Stimulated activated CD8-positive, alpha-beta memory T cell treated with anti-CD3 and anti-CD28 coated beads, Interleukin-7, amount 100 ng/mL, for 24 hours (primary cell): ENCODE data around the gene TMPRSS2.

ENCODE experiments used
- DNase-seq: peaks from one replicate; pipeline ENCODE4 v3.0.0-alpha.2; 2020; ENCODE audit warnings: low read depth

The TMPRSS2 gene

GRCh38 chr21:41481191-41481590 lies 26.8 kb downstream of the TMPRSS2 start:
- DNase-seq, result no peak

GRCh38 chr21:41480086-41480690 lies 27.8 kb downstream of the TMPRSS2 start:
- no peak for DNase-seq

DNA sequence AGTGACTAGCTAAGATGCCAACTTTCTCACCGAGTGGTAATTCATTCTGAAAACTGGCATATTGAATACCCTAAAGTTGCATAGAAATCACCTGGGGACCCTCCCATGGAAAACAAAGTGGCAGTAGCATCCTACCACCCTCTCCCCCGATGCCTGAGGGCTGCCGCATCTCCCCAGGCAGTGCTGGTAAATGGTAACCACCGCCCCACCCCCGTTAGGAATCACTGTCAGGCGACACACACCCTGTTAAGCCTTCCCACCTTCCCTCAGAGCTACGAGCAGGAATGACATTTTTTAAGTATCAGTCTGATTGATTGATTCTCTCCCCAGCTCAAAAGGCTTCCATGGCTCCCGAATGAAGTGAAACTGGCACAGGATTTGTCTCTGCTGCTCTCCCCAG lies 28.3 kb downstream of the TMPRSS2 start:
- no peak for DNase-seq

DNA sequence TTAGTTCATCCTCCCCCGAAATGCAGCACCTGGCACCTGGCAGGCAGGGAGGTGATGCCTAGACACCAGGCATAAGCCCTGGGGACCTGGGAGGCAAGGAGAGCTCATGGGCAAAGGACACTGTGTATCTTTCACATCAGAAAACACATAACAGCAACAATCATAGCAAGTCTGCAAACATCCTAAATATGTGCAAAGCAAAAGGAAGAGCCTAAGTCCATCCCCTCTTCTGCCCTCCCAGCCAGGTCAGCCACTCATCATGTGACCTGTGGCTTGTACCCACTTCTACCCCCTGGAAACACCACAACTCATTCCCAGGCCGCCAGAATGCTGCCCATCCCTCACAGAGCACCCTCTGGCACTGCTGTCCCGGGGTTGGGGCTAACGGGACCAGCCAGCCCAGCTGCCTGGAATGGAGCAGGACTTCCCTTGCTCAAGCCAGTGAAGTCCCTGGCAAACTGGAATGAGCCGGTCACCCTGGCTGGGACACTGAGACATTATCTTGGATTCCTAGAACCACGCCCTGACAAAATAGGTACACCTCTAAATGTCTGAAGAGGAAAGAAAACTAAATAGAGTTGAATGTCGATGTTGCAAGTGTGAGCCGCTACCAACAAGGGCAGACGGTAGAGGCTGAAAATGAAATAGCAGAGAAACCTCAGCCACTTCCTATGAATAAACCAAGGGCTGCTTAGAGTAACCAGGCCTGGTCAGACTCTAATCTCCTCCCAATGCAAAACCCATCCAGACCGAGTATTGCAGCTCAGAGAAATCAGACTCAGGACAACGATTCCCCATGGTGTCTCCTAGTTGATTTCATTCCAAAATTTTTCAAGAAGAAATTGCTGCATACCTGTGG lies 29.4 kb downstream of the TMPRSS2 start:
- DNase-seq, result no peak

- DNase-seq, result no peak
Observed at GRCh38 chr21:41477641-41478318, 30.2 kb downstream of the TMPRSS2 start.

DNA sequence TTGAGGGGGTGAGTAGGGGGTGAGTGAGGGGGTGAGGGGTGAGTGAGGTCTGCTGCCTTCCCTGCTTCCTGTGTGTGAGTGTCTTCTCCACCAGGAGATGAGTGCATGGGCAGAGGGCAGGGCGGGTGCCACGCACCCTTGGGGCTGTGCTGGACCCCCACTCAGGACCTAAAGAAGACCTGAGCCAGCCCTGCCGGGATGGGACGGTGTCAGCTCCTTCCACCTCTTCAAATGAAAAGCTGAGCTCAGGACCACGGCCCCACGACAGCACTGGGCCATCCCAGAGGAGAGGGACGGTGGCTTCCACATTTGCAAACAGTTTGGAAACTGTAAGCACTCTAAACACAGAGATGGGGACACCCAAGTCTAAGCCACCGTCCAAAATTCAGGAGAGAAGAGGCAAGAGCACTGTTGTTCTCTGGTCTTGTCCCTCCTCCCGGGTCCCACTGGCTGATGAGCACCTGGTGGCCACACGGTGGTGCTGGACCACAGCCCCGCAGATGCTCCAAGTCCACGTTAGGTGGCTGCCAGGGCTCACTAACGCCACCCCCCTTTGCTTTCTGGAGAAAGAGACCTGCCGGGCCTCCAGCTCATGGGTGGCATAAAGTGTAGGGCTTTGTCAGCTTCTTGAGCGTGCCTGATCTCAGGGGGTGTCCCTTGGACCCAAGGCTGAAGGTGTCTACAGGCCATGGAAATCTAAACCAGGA lies 32.1 kb downstream of the TMPRSS2 start:
- no peak for DNase-seq

DNA sequence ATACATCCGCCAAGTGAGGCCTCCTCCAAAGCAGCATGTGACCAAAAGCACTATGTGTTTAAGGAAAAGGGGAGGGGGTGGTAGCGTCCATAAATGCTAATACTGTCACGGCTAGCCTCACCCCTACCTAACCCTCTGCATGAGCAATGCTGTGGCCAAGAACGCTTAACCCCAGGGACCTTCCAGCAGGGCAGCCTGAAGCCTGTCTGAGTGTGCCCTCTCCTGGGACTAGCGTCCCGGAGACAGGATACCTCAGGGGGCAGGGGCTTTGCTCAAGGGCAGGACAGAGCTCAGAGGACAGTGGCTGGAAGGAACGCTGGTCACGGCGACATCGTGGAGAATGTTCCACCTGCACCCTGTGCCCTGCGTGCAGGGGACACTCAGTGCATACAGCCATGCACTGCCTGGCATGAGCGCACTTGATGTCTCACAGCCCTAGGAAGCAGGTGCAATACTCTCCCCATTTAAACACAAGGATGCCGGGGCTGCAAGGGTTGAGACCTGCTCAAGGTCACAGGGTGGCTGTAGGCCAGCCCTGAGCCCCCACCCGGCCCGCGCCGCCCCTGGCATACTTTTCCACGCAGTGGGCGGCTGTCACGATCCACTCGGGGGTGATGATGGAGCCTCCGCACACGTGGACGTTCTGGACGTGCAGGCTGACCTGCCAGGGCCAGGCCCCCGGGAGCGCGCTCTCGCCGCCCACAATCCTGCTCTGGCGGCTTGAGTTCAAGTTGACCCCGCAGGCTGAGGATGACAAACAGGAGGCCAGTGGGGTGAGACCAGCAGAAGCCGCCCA lies 35.0 kb downstream of the TMPRSS2 start:
- DNase-seq, result no peak

DNA sequence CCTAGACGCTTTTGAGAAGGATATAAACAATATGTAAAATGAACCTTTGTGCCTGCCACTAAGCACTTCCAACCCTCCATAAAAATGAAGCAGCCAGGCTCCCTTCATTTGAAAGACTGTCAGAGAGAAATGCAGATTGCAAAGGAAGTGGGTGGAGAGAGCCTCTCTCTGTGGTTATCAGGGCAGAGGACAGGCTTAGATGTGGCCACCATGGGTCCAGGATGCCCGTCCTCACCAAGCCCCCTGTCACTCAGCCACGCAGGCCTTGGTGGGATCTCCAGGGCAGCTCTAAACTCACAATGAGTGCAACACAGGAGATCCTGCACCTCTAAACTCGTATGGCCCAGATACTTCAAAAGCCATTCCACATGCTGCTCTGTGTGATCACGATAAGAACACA lies 37.9 kb downstream of the TMPRSS2 start:
- no peak for DNase-seq

GRCh38 chr21:41466024-41466820 lies 41.7 kb downstream of the TMPRSS2 start:
- DNase-seq, result no peak

GRCh38 chr21:41465176-41465781 lies 42.7 kb downstream of the TMPRSS2 start:
- no peak for DNase-seq

DNA sequence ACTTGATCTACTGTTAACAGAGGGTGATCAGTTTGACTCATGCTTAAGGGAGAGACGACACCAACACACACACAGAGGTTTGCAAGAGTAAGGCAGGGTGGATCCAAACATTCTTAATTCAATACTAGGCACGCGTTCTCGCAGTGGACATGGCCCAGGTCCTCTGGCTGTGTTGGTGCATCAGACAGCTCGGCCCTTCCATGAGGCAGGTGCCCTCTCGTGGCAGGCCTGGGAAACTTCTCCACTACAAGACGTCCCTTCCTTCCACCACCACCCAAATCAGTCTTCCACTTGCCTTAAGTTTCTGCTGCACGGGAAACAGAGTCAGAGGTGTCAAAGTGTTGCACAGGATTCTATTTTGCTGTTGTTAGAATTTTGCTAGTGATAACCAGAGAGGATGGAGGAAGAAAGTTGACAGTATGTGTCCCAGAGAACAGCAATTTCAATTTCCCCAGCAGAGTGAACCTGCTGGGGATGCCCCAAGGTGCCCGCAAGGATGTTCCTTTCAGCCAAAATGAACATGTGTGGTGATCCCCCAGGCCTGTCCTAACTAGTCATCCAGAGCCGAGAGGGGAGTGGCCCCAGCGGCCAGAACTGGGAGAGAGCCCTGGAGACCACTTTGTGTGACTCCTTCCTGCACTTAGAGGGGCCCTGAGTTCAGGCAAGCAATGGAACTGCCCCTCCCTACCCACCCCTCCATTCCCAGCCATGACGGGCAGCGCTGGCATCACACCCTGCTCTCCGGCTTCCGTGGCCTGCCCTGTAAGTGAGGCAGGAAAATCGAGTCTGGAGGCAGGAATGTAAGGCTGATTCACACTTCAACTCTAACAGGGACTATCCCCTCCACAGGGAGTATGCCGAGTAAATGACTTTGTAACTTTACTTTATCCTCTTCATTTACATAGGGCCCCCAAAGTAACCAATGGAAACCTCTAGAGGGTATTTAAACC lies 47.1 kb downstream of the TMPRSS2 start:
- DNase-seq, result peak; percentile 23

DNA sequence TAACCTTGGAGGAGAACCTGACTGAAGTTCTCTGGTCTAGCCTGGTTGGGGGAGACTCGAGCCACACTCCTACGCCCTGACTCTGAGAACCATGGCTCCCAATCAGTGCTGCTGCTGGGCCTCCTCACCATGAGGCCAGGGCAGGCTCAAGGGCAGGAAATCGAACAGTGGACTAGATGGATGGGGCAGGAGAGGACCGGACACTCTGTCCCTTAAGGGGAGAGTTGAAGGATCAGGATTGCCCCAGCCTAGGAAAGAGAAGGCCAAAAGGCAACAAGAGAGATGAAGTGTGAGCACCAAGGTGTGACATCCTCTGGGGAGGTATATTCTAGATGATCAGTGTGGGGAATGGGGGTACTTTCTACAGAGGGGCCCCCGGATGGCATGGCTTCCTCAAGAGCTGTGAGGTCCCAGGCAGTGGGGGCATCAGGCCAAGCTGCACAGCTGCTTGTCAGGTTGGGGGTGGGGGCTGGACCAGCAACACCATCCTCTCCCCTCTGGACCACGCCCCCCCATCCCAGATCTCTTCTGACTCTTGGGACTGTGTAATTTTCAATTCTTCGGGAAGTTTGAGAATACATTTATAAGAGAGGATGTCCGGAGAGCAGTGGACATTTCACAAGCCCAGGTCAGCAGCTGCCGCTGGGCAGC lies 47.9 kb downstream of the TMPRSS2 start:
- DNase-seq, result no peak

GRCh38 chr21:41458559-41458958 lies 49.4 kb downstream of the TMPRSS2 start:
- no peak for DNase-seq

- no peak for DNase-seq
Observed at GRCh38 chr21:41458121-41458520, 49.8 kb downstream of the TMPRSS2 start.

DNA sequence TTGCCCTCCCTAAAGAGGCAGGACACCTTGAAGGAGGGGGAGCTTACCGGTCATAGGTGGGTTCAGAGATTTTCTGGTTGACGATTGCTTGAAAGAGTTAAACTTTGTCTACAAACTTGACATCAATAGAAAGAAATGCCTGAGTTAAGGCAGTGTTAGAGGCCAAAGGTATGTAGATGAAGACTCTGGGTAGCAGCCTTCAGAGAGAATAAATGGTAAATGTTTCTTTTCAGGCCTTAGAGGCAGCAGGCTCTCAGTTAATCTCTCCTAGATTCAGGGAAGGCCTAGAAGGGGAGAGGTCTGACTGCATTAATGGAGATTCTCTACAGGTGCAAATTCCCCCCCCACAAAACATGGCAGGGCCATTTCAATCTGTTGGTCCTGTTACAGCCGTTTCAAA lies 54.2 kb downstream of the TMPRSS2 start:
- DNase-seq, result no peak

DNA sequence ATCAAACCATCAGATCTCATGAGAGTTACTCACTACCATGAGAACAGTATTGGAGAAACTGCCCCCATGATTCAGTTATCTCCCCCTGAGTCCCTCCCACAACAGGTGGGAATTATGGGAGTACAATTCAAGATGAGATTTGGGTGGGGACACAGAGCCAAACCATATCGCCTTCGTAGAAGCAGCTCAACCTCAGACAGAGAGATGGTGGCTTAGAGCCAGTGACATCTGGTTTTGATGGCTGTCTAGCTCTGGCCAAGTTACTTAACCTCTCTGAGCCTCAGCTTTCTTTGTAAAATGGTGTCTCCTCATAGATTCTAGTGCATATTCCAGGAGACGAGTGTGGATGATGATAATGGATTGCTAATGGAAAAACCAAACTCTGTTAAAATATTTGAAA lies 54.8 kb downstream of the TMPRSS2 start:
- DNase-seq, result no peak

- DNase-seq, result no peak
Observed at GRCh38 chr21:41451753-41452676, 55.9 kb downstream of the TMPRSS2 start.

DNA sequence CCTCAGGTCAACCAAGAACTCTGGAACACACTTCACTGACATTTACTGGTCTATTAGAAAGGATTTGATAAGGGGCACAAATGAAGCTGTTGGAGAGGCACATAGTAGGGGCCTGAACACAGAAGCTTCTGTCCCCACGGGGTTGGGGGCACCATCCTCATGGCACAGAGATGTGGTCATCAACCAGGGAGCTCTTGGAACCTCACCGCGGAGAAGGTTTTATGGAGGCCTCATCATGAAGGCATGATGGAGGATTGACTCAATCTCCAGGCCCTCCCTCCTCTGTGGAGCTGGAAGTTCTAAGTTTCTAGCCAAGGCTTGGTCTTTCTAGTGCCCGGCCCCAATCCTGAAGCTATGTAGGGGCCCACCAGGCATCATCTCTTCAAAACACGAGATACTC lies 58.3 kb downstream of the TMPRSS2 start:
- no peak for DNase-seq
